Liver (tissue), 9 donors: Measurements from ENCODE around the gene WIZ. TPM values are rescaled to one million over a fixed set of nuclear protein-coding genes. Genes with fewer than 3 reads are reported as not detected.
A peak's percentile ranks its signal among the peaks of the same experiment; 100 is the strongest.

Source experiments
- DNase-seq: peaks from one replicate; pipeline ENCODE4 v3.0.0-alpha.2; 2017; ENCODE audit warnings: low spot score
- H3K27ac ChIP-seq, 2 donors: one replicate each; pipeline ENCODE4 v1.7.0; 2013; ENCODE audit warnings: inconsistent platforms in 2 of 2, low read length in 2 of 2, control low read depth in 1 of 2, low read depth in 1 of 2, mild to moderate bottlenecking in 1 of 2
- H3K27me3 ChIP-seq, 4 donors: one replicate each; pipeline versions ENCODE4 v1.6.1 to v1.7.0; 2013; ENCODE audit warnings: low read length in 3 of 4, inconsistent platforms in 1 of 4, mild to moderate bottlenecking in 1 of 4, moderate library complexity in 1 of 4; ENCODE audit not compliant: control insufficient read depth in 4 of 4, insufficient read depth in 4 of 4
- H3K36me3 ChIP-seq, 4 donors: one replicate each; pipeline versions ENCODE4 v1.6.1 to v1.7.0; 2013; ENCODE audit warnings: low read length in 3 of 4, mild to moderate bottlenecking in 3 of 4, low read depth in 1 of 4, moderate library complexity in 1 of 4; ENCODE audit not compliant: control insufficient read depth in 4 of 4, insufficient read depth in 3 of 4
- H3K4me1 ChIP-seq, 4 donors: one replicate each; pipeline versions ENCODE4 v1.6.1 to v1.7.0; 2013; ENCODE audit warnings: low read length in 3 of 4, mild to moderate bottlenecking in 3 of 4, moderate library complexity in 1 of 4; ENCODE audit not compliant: control insufficient read depth in 4 of 4, insufficient read depth in 4 of 4
- H3K4me3 ChIP-seq, 3 donors: one replicate each; pipeline versions ENCODE4 v1.6.1 to v1.7.0; 2013; ENCODE audit warnings: low read length in 3 of 3, control low read depth in 1 of 3, low read depth in 1 of 3, mild to moderate bottlenecking in 1 of 3
- H3K9ac ChIP-seq, 2 donors: one replicate each; pipeline ENCODE4 v1.7.0; 2013; ENCODE audit warnings: low read length in 2 of 2, mild to moderate bottlenecking in 2 of 2, moderate library complexity in 2 of 2, control low read depth in 1 of 2, low read depth in 1 of 2
- H3K9me3 ChIP-seq, 4 donors: one replicate each; pipeline versions ENCODE4 v1.6.1 to v1.7.0; 2013; ENCODE audit warnings: low read length in 3 of 4; ENCODE audit not compliant: control insufficient read depth in 4 of 4
- ATF3 ChIP-seq: IDR thresholded peaks from 2 replicates; pipeline ENCODE4 v1.6.1; 2016; ENCODE audit warnings: antibody characterized with exemption
- CTCF ChIP-seq: fragments of 150-350 bp; IDR thresholded peaks from 2 replicates; pipeline ENCODE4 v1.5.1; 2017; ENCODE audit warnings: improper control_type of control experiment, low read depth, low read length; ENCODE audit not compliant: missing input control
- FOXA2 ChIP-seq: IDR thresholded peaks from 2 replicates; pipeline ENCODE4 v1.6.1; 2016; ENCODE audit warnings: antibody characterized with exemption
- HNF4G ChIP-seq: IDR thresholded peaks from 2 replicates; pipeline ENCODE4 v1.6.1; 2016; ENCODE audit warnings: antibody characterized with exemption
- JUND ChIP-seq, 2 donors: IDR thresholded peaks; 2 replicates each; pipeline ENCODE4 v1.6.1; 2016; ENCODE audit warnings: antibody characterized with exemption in 2 of 2
- RAD21 ChIP-seq, 2 donors: IDR thresholded peaks; 2 replicates each; pipeline ENCODE4 v1.6.1; 2016; ENCODE audit warnings: antibody characterized with exemption in 2 of 2, mild to moderate bottlenecking in 2 of 2
- REST ChIP-seq: IDR thresholded peaks from 2 replicates; pipeline ENCODE4 v1.6.1; 2016; ENCODE audit warnings: antibody characterized with exemption, mild to moderate bottlenecking
- RXRA ChIP-seq, 2 donors: IDR thresholded peaks; 2 replicates each; pipeline ENCODE4 v1.6.1; 2017 to 2018; ENCODE audit warnings: antibody characterized with exemption in 2 of 2, mild to moderate bottlenecking in 1 of 2
- ZBTB33 ChIP-seq: IDR thresholded peaks from 2 replicates; pipeline ENCODE4 v1.6.1; 2016; ENCODE audit warnings: antibody characterized with exemption
- WGBS: extraction: QIAGEN DNeasy Blood & Tissue Kit; methylation state at CpG from one replicate; pipeline ENCODE4 v1.1.7; 2013; 5-methylcytosine and 5-hydroxymethylcytosine counted together
- polyA plus RNA-seq, 2 donors: library from polyadenylated mRNA; stranded (reverse) in 1 of 2; unstranded in 1 of 2; fragments of 200-250 nt in 1 of 2; fragments of >200 nt in 1 of 2; fragmentation: Nextera tagmentation in 1 of 2; extraction: Ambion mirVana in 1 of 2; gene quantifications; one replicate each; pipeline versions ENCODE4 v1.2.1 to v1.2.3, GENCODE V29; 2013 to 2015
- total RNA-seq, 2 donors: library from RNA; depleted of rRNA; stranded (reverse); fragments of >200 nt; gene quantifications; one replicate each; pipeline ENCODE4 v1.2.3, GENCODE V29; 2014
- donor health status: healthy.
- donor health status: healthy.
- donor health status: healthy.
- donor health status: healthy.
- donor health status: healthy.

WIZ gene
- total and polyA plus RNA-seq, 4 donors, result 3.8 to 12.7 (median 8.6) TPM

GRCh38 chr19:15450528-15450890 is 753 bp upstream of the WIZ start:
- no peaks in the 10 kb centered on the region for H3K27me3 ChIP-seq
- H3K4me1 ChIP-seq, result peaks cover 11 to 41% (median 34%) of the 10 kb centered on the region in 4 donors
- no peak for DNase-seq
- no peak overlapping the region for H3K4me3 ChIP-seq
- H3K9me3 ChIP-seq, result no peaks in the 10 kb centered on the region
- no peak for TF ChIP-seq CTCF
- no peak for TF ChIP-seq ATF3
- TF ChIP-seq ZBTB33, result no peak
- TF ChIP-seq FOXA2, result no peak
- TF ChIP-seq HNF4G, result no peak
- no peak for TF ChIP-seq RAD21 (IDR thresholded peaks at IDR 0.05)
- TF ChIP-seq REST, result no peak
- H3K27ac ChIP-seq, result peak overlapping the region in 1 of 2 donors; percentile 53
- WGBS, result 97% methylated on average over 1 of the region's 1 CpG
- H3K9ac ChIP-seq, result no peak overlapping the region
- H3K36me3 ChIP-seq, result no peaks in the 10 kb centered on the region

GRCh38 chr19:15448778-15449619 is 757 bp downstream of the WIZ start:
- Histone ChIP-seq H3K27ac (no peak overlapping the region), H3K4me3 (peak overlapping the region in 2 of 3 donors; percentile 15 to 69), H3K4me1 (peaks cover 6 to 46% (median 43%) of the 10 kb centered on the region in 4 donors), H3K36me3 (no peaks in the 10 kb centered on the region), H3K27me3 (no peaks in the 10 kb centered on the region), H3K9me3 (no peaks in the 10 kb centered on the region), H3K9ac (peak overlapping the region in 1 of 2 donors; percentile 7)
- peak in 1 of 2 donors; percentile 53 for TF ChIP-seq RXRA (IDR thresholded peaks at IDR 0.05)
- TF ChIP-seq JUND (IDR thresholded peaks at IDR 0.05), result no peak
- DNase-seq, result no peak
- WGBS, result 11% methylated on average over 43 of the region's 43 CpGs
